ENCODE results near the gene TIGD4.
"Not testable (repeated sequence)": the region's sequence is repeated elsewhere in the genome, so short reads cannot be mapped to it uniquely, and the experiment has no call there.

The TIGD4 gene

DNA sequence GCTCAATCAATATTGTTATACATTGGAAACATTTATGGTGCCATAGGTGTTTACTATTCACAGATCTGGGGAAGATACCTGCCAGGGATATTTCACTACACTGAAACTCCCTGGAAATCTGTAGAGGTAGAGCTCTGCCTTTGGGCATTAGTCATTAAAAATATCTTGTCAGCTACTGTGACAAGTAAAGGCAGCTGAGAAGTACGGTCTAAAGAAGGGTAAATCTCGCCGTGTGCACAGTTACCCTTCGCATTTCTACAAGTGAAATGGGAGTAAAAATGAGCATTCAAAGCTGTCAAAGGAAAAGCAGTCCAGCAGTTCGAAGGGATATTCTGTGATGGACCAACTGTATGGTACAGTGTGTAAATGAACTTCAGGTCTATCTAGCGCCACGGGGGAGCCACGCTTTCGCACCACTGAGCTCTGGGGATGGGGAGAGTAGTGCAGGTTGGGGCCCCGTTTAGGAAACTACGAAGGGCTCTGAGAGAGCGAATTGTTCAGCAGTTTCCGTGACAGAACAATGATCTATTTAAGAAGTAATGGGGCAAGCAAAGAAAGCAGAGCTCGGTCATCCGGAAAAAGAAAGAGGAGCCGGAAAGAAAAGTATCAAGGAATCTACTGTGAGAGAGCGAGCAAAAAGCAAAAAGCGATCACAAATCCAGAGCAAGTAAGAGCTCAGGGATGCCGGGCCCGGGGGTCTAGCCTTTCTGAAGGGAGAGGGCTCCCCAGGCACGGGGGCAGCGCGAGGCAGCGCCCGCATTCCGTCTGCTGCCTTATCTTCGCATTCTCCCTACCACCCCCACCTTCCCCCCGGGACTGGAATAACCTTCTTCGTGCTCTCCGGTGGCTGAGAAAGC, 646 bp downstream of the TIGD4 start:
- no peak for DNase-seq

DNA sequence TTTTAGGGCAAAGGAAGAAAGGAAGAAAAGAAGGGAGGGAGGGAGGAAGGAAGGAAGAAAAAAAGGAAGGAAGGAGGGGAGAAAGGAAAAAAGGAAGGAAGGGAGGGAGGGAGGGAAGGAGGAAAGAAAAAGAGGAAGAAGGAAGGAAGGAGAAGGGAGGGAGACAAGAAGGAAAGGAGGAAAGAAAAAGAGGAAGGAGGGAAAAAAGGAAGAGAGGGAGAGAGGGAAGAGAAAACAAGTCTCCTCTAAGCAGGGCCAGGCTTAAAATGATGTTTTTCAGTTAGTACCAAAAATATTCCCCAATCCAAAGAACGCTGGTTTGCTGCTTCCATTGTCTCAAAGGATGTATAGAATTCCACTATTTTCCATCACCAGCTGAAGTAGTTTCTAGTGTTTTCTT, 2.0 kb downstream of the TIGD4 start:
- no peak for DNase-seq

DNA sequence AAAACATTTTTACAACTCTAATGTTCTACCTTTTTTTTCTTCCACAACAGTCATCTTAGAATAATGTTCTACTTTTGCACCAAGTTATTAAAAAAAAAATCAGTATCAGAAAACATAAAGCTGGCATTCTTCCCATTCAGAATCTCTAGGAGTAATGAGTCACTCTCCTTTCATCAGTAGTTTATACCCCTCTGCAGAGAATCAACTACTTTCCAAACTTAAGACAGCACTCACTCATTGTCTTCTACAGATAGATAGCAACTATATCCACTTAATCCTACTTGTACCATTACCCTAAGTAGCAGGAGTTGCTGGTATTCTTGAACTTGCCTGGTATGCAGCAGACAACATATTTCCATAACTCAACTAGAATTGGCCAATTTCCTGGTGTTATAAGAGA, 3.2 kb downstream of the TIGD4 start:
- no peak for DNase-seq

- DNase-seq = no peak
Observed at GRCh38 chr4:152773953-152774352, 5.6 kb downstream of the TIGD4 start.

DNA sequence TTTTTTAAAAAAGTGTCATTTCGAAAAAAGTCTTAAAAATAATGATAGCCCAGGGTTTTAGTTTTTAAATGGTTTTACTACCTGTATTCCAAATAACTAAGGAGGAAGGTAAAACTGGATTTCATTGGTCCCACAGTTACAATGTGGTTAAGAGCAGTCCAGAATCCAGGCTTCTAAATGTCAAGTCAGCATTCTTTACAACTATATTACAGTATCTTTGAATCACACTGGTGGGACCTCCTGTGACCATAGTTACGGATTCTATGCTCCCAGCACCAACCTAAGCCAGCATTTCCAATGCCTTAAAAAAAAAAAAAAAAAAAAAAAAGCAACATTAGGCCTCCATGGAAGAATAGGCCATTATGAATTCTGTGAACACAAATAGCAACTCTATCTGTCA, 6.2 kb downstream of the TIGD4 start:
- no peak for DNase-seq

DNA sequence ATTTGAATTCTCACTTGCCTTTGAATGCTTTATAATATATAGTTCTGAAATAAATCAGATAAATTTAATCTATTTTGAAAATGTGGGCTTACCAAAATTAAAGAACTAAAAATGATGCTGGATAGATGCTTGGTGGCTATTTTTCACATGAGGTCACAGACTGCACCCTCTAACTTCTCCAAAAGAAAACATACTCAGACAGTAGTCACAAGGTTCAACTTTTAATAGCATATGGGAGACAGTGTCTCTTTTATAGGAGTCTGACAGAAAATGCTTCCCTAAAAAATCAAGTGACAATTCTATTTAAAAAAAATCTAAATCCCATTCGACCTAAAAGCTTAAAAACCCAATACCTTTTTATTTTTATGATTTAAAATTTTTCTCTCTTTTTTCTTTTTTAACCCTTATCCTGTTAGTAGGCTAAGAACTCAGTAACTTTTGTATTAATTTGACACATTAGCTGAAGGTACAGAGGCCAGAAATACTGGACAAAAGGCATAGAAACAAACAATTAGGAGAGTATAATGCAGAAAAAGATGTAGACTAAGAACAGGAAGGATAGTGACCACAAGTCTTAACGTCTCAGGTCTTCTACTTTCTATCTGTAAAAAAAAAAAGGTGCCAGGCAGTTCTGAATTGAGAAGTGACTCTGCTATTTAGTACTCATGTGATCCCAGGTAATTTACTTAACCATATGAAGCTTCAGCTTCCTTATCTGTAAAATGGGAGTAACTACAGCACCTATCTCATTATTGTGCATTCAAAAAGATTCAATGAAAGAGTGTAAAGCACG, 7.6 kb downstream of the TIGD4 start:
- DNase-seq = no peak

GRCh38 chr4:152765069-152765737, 14.3 kb downstream of the TIGD4 start:
- DNase-seq = not testable (repeated sequence)

DNA sequence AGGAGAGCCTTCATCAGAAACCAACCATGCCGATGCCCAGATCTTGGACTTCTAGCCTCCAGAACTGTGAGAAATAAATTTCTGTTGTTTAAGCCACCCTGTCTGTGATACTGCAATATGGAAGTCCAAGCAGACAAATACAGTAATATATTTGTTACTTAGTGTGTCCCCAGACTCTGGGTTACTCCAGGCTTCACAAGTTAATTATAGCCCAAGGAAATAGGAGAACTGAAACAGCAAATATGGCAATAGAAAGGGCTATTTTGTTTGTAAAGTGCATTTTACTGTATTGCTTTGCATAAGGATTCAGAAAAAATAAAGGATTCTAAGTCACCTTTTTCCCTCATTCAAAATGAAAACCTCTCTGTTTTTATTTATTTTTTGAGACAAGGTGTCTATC, 15.7 kb downstream of the TIGD4 start:
- DNase-seq = no peak

DNA sequence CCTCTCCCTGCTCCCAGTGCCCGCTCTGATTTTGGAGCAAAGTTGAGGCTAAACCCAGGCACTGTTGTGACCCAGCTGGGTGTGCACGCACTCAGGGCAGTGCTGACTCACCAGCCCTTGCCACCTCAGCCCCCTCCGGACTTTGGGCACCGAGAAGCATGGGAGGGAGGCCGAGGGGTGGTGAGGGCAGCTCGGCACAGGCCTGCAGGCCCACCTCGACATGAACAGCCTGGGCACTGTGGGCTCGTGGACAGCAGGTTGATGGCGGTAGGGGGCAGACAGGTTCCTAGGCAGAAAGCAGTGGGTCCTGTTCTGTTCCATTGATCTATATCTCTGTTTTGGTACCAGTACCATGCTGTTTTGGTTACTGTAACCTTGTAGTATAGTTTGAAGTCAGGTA, 30.9 kb downstream of the TIGD4 start:
- no peak for DNase-seq

GRCh38 chr4:152747444-152747843, 32.1 kb downstream of the TIGD4 start:
- no peak for DNase-seq

DNA sequence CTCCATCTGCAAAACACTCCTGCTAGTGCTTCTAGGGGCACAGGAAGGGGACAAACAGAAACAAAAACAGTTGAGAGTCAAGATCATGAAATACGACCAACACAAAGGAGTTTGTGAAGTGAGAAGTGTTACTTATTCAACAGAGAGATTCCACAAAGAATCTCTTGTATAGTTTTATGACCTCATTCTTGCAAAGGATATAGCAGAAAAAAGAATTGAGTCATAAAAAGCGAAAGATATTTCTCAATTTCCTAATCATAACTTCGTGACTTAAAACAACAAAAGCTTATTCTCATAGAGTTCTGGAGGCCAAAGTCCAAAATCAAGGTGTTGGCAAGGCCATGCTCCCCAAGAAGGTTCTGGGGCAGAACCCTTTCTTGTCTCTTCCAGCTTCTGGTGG, 40.7 kb downstream of the TIGD4 start:
- no peak for DNase-seq

DNA sequence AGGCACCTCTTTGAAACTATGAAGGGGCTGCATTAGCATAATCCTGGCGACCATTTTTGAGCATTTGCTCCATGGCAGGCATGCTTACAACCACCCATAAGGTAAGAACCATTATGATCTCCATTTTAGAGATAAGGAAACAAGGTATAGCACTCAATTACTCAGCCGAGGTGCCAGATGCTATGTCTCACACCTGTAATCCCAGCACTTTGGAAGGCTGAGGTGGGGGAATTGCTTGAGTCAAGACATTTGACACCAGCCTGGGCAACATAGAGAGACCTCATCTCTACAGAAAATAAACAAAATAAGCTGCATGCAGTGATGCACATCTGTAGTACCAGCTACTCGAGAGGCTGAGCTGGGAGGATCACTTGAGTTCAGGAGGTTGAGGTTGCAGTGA, 43.6 kb downstream of the TIGD4 start:
- no peak for DNase-seq

DNA sequence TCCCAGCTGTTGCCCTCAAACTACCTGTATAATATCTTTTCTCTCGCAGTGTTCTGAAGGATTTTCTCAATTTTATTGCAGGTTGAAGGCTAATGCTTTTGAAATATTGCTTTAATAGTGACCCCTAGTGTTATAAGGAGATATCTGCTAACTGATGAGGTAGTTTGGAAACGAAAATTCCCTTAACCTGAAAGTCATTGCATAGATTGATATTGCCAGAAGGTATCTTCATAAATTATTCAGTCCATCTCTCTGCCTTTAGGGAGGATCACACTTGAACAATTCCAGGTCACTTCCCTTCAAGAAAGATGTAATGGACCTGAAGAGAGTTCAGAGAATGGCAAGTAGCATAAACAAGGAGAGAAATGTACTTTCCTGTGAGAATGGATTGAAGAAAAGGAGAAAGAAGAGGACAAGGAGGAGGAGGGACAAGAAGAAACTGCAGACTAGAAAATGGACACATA, 44.1 kb downstream of the TIGD4 start:
- DNase-seq = no peak

- no peak for DNase-seq
Observed at GRCh38 chr4:152734699-152735050, 44.9 kb downstream of the TIGD4 start.

GRCh38 chr4:152734015-152734698, 45.4 kb downstream of the TIGD4 start:
- no peak for DNase-seq

- DNase-seq = no peak
Observed at GRCh38 chr4:152731997-152732396, 47.5 kb downstream of the TIGD4 start.

DNA sequence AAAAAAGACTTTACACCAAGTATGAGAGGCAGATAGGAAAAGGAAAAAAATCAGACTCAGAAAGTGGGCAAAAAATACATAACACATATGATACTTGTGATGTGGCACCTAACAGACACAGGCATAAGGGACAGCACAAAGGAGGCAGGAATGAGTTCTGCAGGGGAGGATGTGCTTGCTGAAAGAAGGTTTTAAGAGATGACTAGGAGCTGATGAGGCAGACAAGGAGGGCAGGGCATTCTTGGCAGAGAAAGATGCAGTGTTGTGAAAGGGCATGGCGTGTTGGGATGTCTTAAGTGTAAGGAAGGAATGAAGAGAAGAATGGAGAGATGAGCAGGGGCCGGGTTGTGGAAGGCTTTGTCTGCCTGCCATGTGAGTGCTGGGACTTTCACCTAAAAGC, 50.1 kb downstream of the TIGD4 start:
- DNase-seq = no peak

DNA sequence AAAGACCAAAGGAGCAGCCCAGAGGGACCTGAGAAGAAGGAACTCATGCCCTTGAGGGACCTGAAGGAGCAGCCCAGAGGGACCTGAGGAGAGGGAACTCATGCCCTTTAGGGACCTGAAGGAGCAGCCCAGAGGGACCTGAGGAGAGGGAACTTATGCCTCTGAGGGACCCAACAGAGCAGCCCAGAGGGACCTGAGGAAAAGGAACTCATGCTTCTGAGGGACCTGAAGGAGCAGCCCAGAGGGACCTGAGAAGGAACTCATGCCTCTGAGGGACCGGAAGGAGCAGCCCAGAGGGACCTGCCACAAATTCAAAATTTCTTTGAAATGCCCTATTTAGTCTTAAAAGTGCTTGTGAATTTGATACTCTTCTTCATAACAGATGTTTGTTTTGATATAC, 51.2 kb downstream of the TIGD4 start:
- no peak for DNase-seq

- DNase-seq = no peak
Observed at GRCh38 chr4:152727784-152728183, 51.7 kb downstream of the TIGD4 start.

- DNase-seq = no peak
Observed at GRCh38 chr4:152724494-152724893, 55.0 kb downstream of the TIGD4 start.

DNA sequence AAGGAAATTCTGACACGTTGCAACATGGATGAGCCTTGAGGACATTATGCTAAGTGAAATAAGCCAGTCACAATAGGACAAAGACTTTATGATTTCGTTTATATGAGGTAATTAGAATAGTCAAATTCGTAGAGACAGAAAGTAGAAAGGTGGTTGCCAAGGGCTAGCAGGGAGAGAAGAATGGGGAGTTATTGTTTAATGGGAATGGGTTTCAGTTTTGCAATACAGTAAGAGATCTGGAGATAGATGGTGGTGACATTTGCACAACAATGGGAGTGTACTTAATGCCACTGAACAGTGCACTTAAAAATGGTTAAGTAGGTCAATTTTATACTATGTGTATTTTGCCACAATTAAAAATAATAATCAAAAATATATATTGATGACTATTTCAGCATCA, 56.3 kb downstream of the TIGD4 start:
- no peak for DNase-seq

- no peak for DNase-seq
Observed at GRCh38 chr4:152719801-152720556, 59.6 kb downstream of the TIGD4 start.

All from effector CD8-positive, alpha-beta T cell (primary cell).